Measurements from ENCODE around the gene WIPI1. TPM values are rescaled to one million over a fixed set of nuclear protein-coding genes. Genes with fewer than 3 reads are reported as not detected.

WIPI1 gene
- total and polyA plus RNA-seq, 4 donors, result 19.2 to 84.8 (median 41.5) TPM

DNA sequence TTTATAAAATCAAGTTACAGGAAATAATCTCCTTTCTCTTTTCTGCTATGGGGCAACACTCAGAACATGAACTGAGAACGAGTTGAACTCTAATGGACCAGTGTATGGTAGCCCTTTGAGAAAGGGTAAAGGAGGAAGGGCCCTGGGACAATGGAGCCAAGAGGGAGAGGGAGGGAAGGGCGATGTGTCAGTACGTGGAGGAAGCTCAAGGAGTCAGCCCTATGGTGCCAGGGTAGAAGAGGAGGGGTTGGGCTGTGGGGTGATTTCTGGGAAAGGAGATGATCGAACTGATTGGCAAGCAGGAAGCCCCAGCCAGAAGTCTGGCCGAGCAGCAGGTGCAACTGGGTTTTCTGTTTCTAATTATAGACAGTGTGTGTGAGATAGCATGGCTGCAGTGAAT is 4.3 kb upstream of the WIPI1 start:
- Histone ChIP-seq H3K4me3 (ENCODE audit: low read depth, low read length) (no peak overlapping the region), H3K4me1 (ENCODE audit: control insufficient read depth, insufficient read depth, low read length) (peaks cover 17% of the 10 kb centered on the region), H3K9me3 (ENCODE audit: control insufficient read depth, insufficient read depth, low read length) (no peaks in the 10 kb centered on the region), H3K27ac (ENCODE audit: low read depth, low read length) (no peak overlapping the region), H3K36me3 (ENCODE audit: control insufficient read depth, insufficient read depth, low read length) (no peaks in the 10 kb centered on the region), H3K27me3 (ENCODE audit: control insufficient read depth, insufficient read depth, low read length) (peaks cover 2% of the 10 kb centered on the region)
- no peak for DNase-seq (ENCODE audit: low read depth in 4 of 6, low spot score in 6 of 6)
- 22% methylated on average over 4 of the region's 5 CpGs for WGBS (ENCODE audit: insufficient coverage)

DNA sequence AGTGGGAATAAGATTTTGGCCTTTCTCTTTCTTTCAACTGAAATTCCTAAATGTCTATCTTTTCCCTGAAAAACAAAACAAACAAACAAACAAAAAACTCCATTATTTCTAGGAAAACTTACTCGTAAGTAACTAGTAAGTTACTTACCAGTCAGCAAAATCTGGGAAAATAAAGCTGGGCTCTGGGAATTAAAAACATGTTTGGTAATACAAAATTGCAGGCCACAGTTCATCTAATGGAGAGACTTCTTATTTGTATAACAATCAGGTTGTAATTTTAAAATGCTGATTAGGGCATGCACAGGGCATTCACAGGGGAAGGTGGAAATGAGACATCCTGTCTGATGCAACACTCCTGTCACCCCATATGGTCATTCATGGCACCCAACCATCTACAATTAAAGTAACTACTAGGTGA is 3.8 kb upstream of the WIPI1 start:
- Histone ChIP-seq H3K4me3 (ENCODE audit: low read depth, low read length) (no peak overlapping the region), H3K36me3 (ENCODE audit: control insufficient read depth, insufficient read depth, low read length) (no peaks in the 10 kb centered on the region), H3K4me1 (ENCODE audit: control insufficient read depth, insufficient read depth, low read length) (peaks cover 21% of the 10 kb centered on the region), H3K9me3 (ENCODE audit: control insufficient read depth, insufficient read depth, low read length) (no peaks in the 10 kb centered on the region), H3K27ac (ENCODE audit: low read depth, low read length) (no peak overlapping the region), H3K27me3 (ENCODE audit: control insufficient read depth, insufficient read depth, low read length) (peaks cover 2% of the 10 kb centered on the region)
- WGBS (ENCODE audit: insufficient coverage), result no CpG with 5 or more reads among the region's 1 CpG
- no peak for DNase-seq (ENCODE audit: low read depth in 4 of 6, low spot score in 6 of 6)

DNA sequence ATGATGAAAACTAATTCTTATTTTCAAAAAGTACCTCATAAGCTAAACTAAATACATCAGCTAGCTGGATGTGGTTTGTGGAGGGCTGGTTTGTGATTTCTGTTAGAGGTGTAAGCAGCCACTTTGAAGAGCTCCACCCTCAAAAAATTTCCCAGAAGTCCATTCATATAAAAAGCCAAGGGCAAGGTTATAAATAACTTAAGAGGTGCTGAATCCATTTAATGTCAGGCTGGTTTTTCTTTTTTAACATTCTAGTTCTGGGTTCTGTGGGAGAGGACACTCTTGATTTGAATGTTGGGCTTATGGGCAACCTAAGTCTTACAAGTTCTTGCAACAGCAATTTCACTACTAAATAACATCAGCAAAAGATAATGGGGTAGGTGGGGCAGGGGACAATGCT is 3.4 kb upstream of the WIPI1 start:
- peaks cover 22% of the 10 kb centered on the region for H3K4me1 ChIP-seq (ENCODE audit: control insufficient read depth, insufficient read depth, low read length)
- H3K36me3 ChIP-seq (ENCODE audit: control insufficient read depth, insufficient read depth, low read length), result no peaks in the 10 kb centered on the region
- no peak for DNase-seq (ENCODE audit: low read depth in 4 of 6, low spot score in 6 of 6)
- H3K9me3 ChIP-seq (ENCODE audit: control insufficient read depth, insufficient read depth, low read length), result no peaks in the 10 kb centered on the region
- no peak overlapping the region for H3K4me3 ChIP-seq (ENCODE audit: low read depth, low read length)
- H3K27me3 ChIP-seq (ENCODE audit: control insufficient read depth, insufficient read depth, low read length), result peaks cover 2% of the 10 kb centered on the region
- no peak overlapping the region for H3K27ac ChIP-seq (ENCODE audit: low read depth, low read length)

DNA sequence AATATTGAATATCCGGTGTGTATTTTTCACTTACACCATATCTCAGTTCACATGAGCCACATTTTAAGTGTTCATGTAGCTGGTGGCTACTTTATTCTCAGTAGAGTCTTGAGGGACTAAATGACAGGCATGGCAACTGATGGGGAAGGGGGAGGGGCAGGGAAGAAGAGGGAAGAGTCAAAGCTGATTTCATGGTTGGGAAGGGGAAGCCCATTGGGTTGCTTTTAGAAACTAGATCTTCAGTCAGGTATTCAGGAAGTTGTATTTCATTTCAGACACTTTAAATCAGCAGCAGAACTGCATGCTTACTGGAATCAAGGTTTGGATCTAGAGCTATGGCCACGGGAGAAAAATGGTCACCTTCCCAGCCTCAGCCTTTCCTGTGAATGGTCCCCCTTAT is 2.9 kb upstream of the WIPI1 start:
- DNase-seq (ENCODE audit: low read depth in 4 of 6, low spot score in 6 of 6), result no peak
- H3K27ac ChIP-seq (ENCODE audit: low read depth, low read length), result no peak overlapping the region
- H3K9me3 ChIP-seq (ENCODE audit: control insufficient read depth, insufficient read depth, low read length), result no peaks in the 10 kb centered on the region
- peaks cover 2% of the 10 kb centered on the region for H3K27me3 ChIP-seq (ENCODE audit: control insufficient read depth, insufficient read depth, low read length)
- no peak overlapping the region for H3K4me3 ChIP-seq (ENCODE audit: low read depth, low read length)
- WGBS (ENCODE audit: insufficient coverage), result 40% methylated on average over 1 of the region's 2 CpGs
- H3K36me3 ChIP-seq (ENCODE audit: control insufficient read depth, insufficient read depth, low read length), result no peaks in the 10 kb centered on the region
- peaks cover 22% of the 10 kb centered on the region for H3K4me1 ChIP-seq (ENCODE audit: control insufficient read depth, insufficient read depth, low read length)

DNA sequence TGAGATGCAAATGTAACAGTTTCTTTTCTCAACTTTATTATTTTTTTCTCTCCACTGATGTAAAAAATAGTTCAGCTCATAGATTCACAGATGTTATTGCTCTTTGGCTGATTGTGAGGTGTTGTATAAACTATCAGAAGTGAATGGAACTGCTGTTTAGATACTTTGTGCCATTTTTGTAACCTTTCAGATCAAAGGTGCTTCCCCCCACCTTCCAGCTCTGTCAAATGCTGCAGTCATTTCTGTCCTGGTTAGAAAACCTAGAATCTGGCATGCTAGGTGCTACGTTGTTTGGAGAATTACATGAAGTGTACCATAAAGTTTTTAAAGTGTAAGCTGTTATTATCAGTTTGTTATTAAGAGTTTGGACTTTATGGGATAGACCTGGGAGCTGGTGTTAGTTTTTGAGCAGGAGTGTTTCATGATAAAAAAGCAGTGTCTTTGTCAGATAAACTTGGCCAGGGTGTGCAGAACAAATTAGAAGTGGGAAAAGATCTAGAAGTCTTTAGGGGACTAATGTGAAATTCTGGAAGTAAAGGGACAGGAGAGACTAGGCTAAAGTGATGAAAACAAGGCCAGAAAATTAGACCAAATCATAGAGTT is 1.8 kb upstream of the WIPI1 start:
- Histone ChIP-seq H3K4me3 (ENCODE audit: low read depth, low read length) (no peak overlapping the region), H3K4me1 (ENCODE audit: control insufficient read depth, insufficient read depth, low read length) (peaks cover 22% of the 10 kb centered on the region), H3K9me3 (ENCODE audit: control insufficient read depth, insufficient read depth, low read length) (no peaks in the 10 kb centered on the region), H3K27ac (ENCODE audit: low read depth, low read length) (no peak overlapping the region), H3K36me3 (ENCODE audit: control insufficient read depth, insufficient read depth, low read length) (no peaks in the 10 kb centered on the region), H3K27me3 (ENCODE audit: control insufficient read depth, insufficient read depth, low read length) (peaks cover 2% of the 10 kb centered on the region)
- no peak for DNase-seq (ENCODE audit: low read depth in 4 of 6, low spot score in 6 of 6)
- 38% methylated on average over 1 of the region's 1 CpG for WGBS (ENCODE audit: insufficient coverage)

DNA sequence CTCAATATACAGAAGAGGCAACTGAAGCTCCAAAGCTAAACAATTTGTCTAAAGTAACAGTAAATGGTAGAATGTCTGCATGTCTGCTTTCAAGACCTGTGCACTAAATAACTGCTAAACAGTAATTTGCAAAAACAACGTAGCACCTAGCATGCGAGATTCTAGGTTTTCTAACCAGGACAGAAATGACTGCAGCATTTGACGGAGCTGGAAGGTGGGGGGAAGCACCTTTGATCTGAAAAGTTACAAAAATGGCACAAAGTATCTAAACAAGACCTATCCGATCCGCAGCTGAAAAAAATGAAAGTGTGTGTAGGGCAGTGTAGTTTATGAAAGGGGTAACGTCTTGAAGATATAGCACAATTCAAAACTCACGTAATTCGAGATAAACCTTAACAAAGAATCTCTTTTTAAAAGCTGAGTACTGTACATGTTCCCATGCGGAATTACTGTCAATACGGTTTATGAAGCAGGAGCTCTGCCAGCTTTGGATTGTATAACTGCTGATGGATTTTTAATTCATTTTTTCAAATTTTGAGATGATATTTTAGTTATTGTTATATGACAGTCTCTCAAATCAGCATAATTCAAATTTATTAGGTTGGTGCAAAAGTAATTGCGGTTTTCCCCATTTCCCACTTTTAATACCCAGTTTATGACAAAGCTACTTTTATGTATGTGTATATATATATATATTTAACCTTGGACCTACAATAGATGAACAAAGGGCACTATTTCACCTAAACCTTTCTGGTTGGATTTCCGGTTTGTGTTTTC is 1.2 kb upstream of the WIPI1 start:
- DNase-seq (ENCODE audit: low read depth in 4 of 6, low spot score in 6 of 6), result no peak
- 14% methylated on average over 3 of the region's 12 CpGs for WGBS (ENCODE audit: insufficient coverage)
- H3K4me3 ChIP-seq (ENCODE audit: low read depth, low read length), result peak overlapping the region; percentile 40
- no peaks in the 10 kb centered on the region for H3K36me3 ChIP-seq (ENCODE audit: control insufficient read depth, insufficient read depth, low read length)
- H3K27ac ChIP-seq (ENCODE audit: low read depth, low read length), result peak overlapping the region; percentile 79
- peaks cover 22% of the 10 kb centered on the region for H3K4me1 ChIP-seq (ENCODE audit: control insufficient read depth, insufficient read depth, low read length)
- no peaks in the 10 kb centered on the region for H3K9me3 ChIP-seq (ENCODE audit: control insufficient read depth, insufficient read depth, low read length)
- peaks cover 2% of the 10 kb centered on the region for H3K27me3 ChIP-seq (ENCODE audit: control insufficient read depth, insufficient read depth, low read length)

DNA sequence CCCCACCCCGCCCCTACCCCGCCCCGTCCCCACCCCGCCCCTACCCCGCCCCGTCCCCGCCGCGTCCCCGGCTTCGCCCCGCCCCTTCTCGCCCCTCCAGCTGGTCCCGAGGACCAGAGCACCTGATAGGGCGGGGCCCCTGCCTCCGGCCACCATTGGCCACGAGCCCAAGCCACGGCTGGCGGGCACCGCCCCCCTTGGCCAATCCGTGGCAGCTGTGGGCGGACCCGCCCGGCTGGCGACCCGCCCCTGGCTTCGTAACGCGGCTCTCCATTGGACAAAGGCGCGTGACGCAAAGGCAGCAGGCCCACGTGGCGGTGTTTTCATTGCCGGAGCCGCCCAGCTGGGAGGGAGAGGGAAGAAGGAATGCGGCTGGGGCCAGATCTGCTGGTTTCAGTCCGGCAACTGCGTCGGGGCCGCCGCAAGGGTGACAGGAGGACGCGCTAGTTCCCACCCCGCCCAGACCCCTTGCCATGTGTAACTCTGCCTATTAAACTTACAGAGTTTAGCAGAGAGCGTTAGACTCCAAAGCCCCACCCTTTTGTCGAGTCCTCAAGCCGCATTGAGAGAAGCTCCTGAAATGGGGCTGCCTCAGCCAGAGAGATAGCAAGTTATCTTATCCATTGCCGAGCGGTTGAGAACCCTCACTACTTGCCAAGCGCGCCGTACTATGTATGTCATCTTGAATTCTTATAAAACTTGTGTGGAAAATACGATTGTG is 403 bp upstream of the WIPI1 start:
- H3K4me3 ChIP-seq (ENCODE audit: low read depth, low read length), result peak overlapping the region; percentile 75
- peak; percentile 93 to 99 (median 97) for DNase-seq (ENCODE audit: low read depth in 4 of 6, low spot score in 6 of 6)
- H3K27me3 ChIP-seq (ENCODE audit: control insufficient read depth, insufficient read depth, low read length), result peaks cover 2% of the 10 kb centered on the region
- H3K9me3 ChIP-seq (ENCODE audit: control insufficient read depth, insufficient read depth, low read length), result no peaks in the 10 kb centered on the region
- H3K4me1 ChIP-seq (ENCODE audit: control insufficient read depth, insufficient read depth, low read length), result peaks cover 20% of the 10 kb centered on the region
- H3K36me3 ChIP-seq (ENCODE audit: control insufficient read depth, insufficient read depth, low read length), result no peaks in the 10 kb centered on the region
- H3K27ac ChIP-seq (ENCODE audit: low read depth, low read length), result peak overlapping the region; percentile 79
- under 1% methylated on average over 42 of the region's 54 CpGs for WGBS (ENCODE audit: insufficient coverage)

DNA sequence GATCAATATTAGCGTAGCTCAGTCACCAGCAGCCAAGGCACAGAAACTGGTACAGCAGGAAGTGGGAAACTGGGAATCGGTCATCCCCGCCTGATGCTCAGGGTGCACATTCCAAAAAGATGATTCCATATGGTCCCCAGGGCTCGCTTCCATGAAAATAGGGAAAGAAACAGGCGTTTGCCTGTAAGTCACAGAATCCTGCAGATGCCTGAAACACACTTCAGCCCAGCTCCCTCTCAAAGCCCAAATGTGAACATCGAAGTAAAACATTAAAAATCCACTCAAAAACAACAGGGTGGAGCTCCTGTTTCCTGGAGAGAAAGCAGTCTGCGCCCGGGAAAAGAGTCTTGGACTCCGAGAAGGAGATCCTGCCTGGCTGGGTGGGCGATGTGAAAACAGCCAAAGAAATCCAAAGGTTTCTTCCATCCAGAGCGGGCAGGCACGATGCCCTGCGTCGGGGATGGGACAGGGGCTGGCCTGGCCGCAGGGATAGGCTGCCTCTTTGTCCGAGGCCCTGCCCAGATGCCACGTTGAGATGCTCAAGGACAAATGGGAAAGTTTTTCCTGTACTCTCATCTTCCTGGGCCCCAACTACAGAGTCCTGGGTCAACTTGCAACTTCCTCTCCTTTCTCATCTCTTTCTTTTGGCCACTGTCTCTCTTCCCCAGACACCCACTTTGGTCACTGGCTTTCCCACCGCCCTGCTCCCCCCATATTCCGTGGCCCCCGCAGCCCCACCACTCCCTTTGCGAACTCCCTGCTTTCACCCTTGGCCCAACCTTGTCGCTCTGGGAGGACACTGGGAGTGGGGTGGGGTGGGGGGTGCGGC is 743 bp downstream of the WIPI1 start:
- Histone ChIP-seq H3K9me3 (ENCODE audit: control insufficient read depth, insufficient read depth, low read length) (no peaks in the 10 kb centered on the region), H3K4me3 (ENCODE audit: low read depth, low read length) (peak overlapping the region; percentile 75), H3K27me3 (ENCODE audit: control insufficient read depth, insufficient read depth, low read length) (peaks cover 2% of the 10 kb centered on the region), H3K27ac (ENCODE audit: low read depth, low read length) (peak overlapping the region; percentile 95), H3K4me1 (ENCODE audit: control insufficient read depth, insufficient read depth, low read length) (peaks cover 17% of the 10 kb centered on the region), H3K36me3 (ENCODE audit: control insufficient read depth, insufficient read depth, low read length) (no peaks in the 10 kb centered on the region)
- peak in 5 of 6 donors; percentile 36 to 86 (median 42) for DNase-seq (ENCODE audit: low read depth in 4 of 6, low spot score in 6 of 6)
- WGBS (ENCODE audit: insufficient coverage), result 5% methylated on average over 17 of the region's 23 CpGs

DNA sequence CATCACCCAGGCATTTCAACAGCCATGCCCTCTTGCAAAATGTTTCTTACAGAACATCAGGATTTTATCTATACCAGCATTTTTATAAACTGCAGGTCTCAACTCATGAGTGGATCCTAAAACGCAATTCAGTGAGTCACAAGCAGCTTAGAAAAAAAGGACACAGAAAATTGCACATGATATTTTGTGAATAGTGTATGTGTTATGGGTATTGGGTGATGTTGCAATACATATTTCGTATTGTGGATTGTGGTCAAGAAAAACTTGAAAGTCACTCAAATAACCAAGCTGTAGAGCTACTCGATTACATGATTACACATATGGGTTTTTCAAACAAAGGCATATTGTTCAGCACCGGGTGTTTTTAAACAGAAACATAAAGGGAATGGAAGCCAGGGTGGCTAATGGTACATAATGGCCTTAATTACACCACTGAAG is 1.4 kb downstream of the WIPI1 start:
- Histone ChIP-seq H3K27me3 (ENCODE audit: control insufficient read depth, insufficient read depth, low read length) (peaks cover 2% of the 10 kb centered on the region), H3K9me3 (ENCODE audit: control insufficient read depth, insufficient read depth, low read length) (no peaks in the 10 kb centered on the region), H3K36me3 (ENCODE audit: control insufficient read depth, insufficient read depth, low read length) (peaks cover under 1% of the 10 kb centered on the region), H3K4me3 (ENCODE audit: low read depth, low read length) (peak overlapping the region; percentile 75), H3K4me1 (ENCODE audit: control insufficient read depth, insufficient read depth, low read length) (peaks cover 17% of the 10 kb centered on the region), H3K27ac (ENCODE audit: low read depth, low read length) (peak overlapping the region; percentile 95)
- no CpG with 5 or more reads among the region's 4 CpGs for WGBS (ENCODE audit: insufficient coverage)
- DNase-seq (ENCODE audit: low read depth in 4 of 6, low spot score in 6 of 6), result no peak
